GM23338 (cell line): ENCODE measurements around the gene ACCS. TPM values are rescaled to one million over a fixed set of nuclear protein-coding genes. Genes with fewer than 3 reads are reported as not detected.
A peak's percentile ranks its signal among the peaks of the same experiment; 100 is the strongest.

Experiments
- ATAC-seq: fragments of 200-7000 bp; cut with Tn5 transposase; 3 replicates; pipeline ENCODE4 v1.9.1; 2020
- DNase-seq: peaks from one replicate; pipeline ENCODE4 v3.0.0-alpha.2; 2015; ENCODE audit warnings: low spot score
- H2AFZ ChIP-seq: fragments of 200-600 bp; sonication (generic); 2 replicates; pipeline ENCODE4 v1.8.0; 2016; ENCODE audit warnings: antibody characterized with exemption, mild to moderate bottlenecking, moderate library complexity
- H3F3A ChIP-seq: fragments of 200-600 bp; sonication (generic); replicated peaks from 2 replicates; pipeline ENCODE4 v1.8.0; 2017; ENCODE audit warnings: antibody characterized with exemption, mixed run types, low read depth
- H3K27ac ChIP-seq: fragments of 200-600 bp; sonication (generic); 2 replicates; pipeline ENCODE4 v1.6.1; 2016; ENCODE audit warnings: low read depth
- H3K27me3 ChIP-seq: fragments of 200-600 bp; sonication (generic); 2 replicates; pipeline ENCODE4 v1.8.0; 2016; ENCODE audit warnings: mild to moderate bottlenecking, mixed run types, moderate library complexity; ENCODE audit not compliant: insufficient read depth
- H3K36me3 ChIP-seq: fragments of 200-600 bp; sonication (generic); 2 replicates; pipeline ENCODE4 v1.8.0; 2016; ENCODE audit warnings: mild to moderate bottlenecking; ENCODE audit not compliant: insufficient read depth
- H3K4me1 ChIP-seq: fragments of 200-600 bp; sonication (generic); 2 replicates; pipeline ENCODE4 v1.8.0; 2016; ENCODE audit warnings: mild to moderate bottlenecking, moderate library complexity; ENCODE audit not compliant: insufficient read depth
- H3K4me2 ChIP-seq: fragments of 200-600 bp; sonication (generic); 2 replicates; pipeline ENCODE4 v1.7.1; 2017; ENCODE audit warnings: mixed run types
- H3K4me3 ChIP-seq: fragments of 200-600 bp; sonication (generic); 2 replicates; pipeline ENCODE4 v1.6.1; 2016; ENCODE audit warnings: mixed run types
- H3K79me2 ChIP-seq: fragments of 200-600 bp; sonication (generic); replicated peaks from 2 replicates; pipeline ENCODE4 v1.8.0; 2017; ENCODE audit warnings: mild to moderate bottlenecking; ENCODE audit not compliant: insufficient read depth
- H3K9me2 ChIP-seq: fragments of 200-600 bp; sonication (generic); 2 replicates; pipeline ENCODE4 v1.8.0; 2017; ENCODE audit not compliant: insufficient read depth
- H4K20me1 ChIP-seq: fragments of 200-600 bp; sonication (generic); replicated peaks from 2 replicates; pipeline ENCODE4 v1.8.0; 2017; ENCODE audit warnings: mild to moderate bottlenecking; ENCODE audit not compliant: insufficient read depth
- H3K27ac Mint-ChIP-seq: 2 replicates; pipeline ENCODE4 v1.8.0; 2020; ENCODE audit warnings: inconsistent platforms, mild to moderate bottlenecking, moderate library complexity, mixed read lengths
- H3K27me3 Mint-ChIP-seq: 3 replicates; pipeline ENCODE4 v1.8.0; 2022; ENCODE audit warnings: low read depth, mild to moderate bottlenecking, moderate library complexity, mixed read lengths, inconsistent platforms; ENCODE audit not compliant: insufficient read depth, poor library complexity
- H3K36me3 Mint-ChIP-seq: 3 replicates; pipeline ENCODE4 v1.8.0; 2021; ENCODE audit warnings: low read depth, mild to moderate bottlenecking, inconsistent platforms, moderate library complexity, mixed read lengths
- H3K4me1 Mint-ChIP-seq: 3 replicates; pipeline ENCODE4 v1.8.0; 2020; ENCODE audit warnings: mild to moderate bottlenecking, inconsistent platforms, mixed read lengths
- H3K4me3 Mint-ChIP-seq: 3 replicates; pipeline ENCODE4 v1.8.0; 2021; ENCODE audit warnings: moderate library complexity, mild to moderate bottlenecking, inconsistent platforms, mixed read lengths
- H3K9me3 Mint-ChIP-seq: 3 replicates; pipeline ENCODE4 v1.8.0; 2020; ENCODE audit warnings: moderate library complexity, mild to moderate bottlenecking, inconsistent platforms, mixed read lengths
- CREB1 ChIP-seq: fragments of 250-450 bp; sonication (Bioruptor Pico); IDR thresholded peaks from 2 replicates; pipeline ENCODE4 v1.5.0; 2020; ENCODE audit warnings: low read depth, mild to moderate bottlenecking, moderate library complexity
- CTCF ChIP-seq, 2 experiments: fragments of 200-600 bp in 1 of 2; sonication (generic) in 1 of 2; conservative IDR thresholded peaks; 2 replicates each; pipeline versions ENCODE4 v1.5.1 to v1.6.1; 2016 to 2017; ENCODE audit warnings: antibody characterized with exemption in 2 of 2, low read depth in 2 of 2, mild to moderate bottlenecking in 2 of 2, moderate library complexity in 1 of 2
- ETS1 ChIP-seq: IDR thresholded peaks from 2 replicates; pipeline ENCODE4 v1.6.1; 2016; ENCODE audit warnings: antibody characterized with exemption
- EZH2 ChIP-seq: fragments of 200-600 bp; sonication (generic); IDR thresholded peaks from one replicate; pipeline ENCODE4 v1.8.0; 2017; ENCODE audit warnings: antibody characterized with exemption, mild to moderate bottlenecking, low read depth; ENCODE audit not compliant: unreplicated experiment
- EZH2phosphoT487 ChIP-seq: fragments of 200-600 bp; sonication (generic); IDR thresholded peaks from one replicate; pipeline ENCODE4 v1.8.1; 2018; ENCODE audit warnings: antibody characterized with exemption; ENCODE audit not compliant: unreplicated experiment
- JUNB ChIP-seq: IDR thresholded peaks from one replicate; pipeline ENCODE4 v1.6.1; 2016; ENCODE audit warnings: antibody characterized with exemption; ENCODE audit not compliant: unreplicated experiment
- NANOG ChIP-seq: IDR thresholded peaks from 2 replicates; pipeline ENCODE4 v1.6.1; 2016; ENCODE audit warnings: antibody characterized with exemption, borderline replicate concordance
- POLR2AphosphoS5 ChIP-seq: IDR thresholded peaks from 2 replicates; pipeline ENCODE4 v1.6.1; 2016; ENCODE audit warnings: antibody characterized with exemption, low read depth
- REST ChIP-seq: IDR thresholded peaks from one replicate; pipeline ENCODE4 v1.6.1; 2018; ENCODE audit warnings: antibody characterized with exemption; ENCODE audit not compliant: unreplicated experiment
- STAT1 ChIP-seq: IDR thresholded peaks from one replicate; pipeline ENCODE4 v1.6.1; 2016; ENCODE audit warnings: antibody characterized with exemption; ENCODE audit not compliant: unreplicated experiment
- ZNF114 ChIP-seq: fragments of 250-450 bp; sonication (Bioruptor Pico); IDR thresholded peaks from 2 replicates; pipeline ENCODE4 v1.5.0; 2020; ENCODE audit warnings: mild to moderate bottlenecking, moderate library complexity
- ZNF331 ChIP-seq: fragments of 250-450 bp; sonication (Bioruptor Pico); IDR thresholded peaks from 2 replicates; pipeline ENCODE4 v1.5.0; 2020; ENCODE audit warnings: low read depth, mild to moderate bottlenecking, moderate library complexity
- ZNF462 ChIP-seq: fragments of 250-450 bp; sonication (Bioruptor Pico); IDR thresholded peaks from 2 replicates; pipeline ENCODE4 v1.5.0; 2020; ENCODE audit warnings: mild to moderate bottlenecking, moderate library complexity
- polyA plus RNA-seq: library from polyadenylated mRNA; unstranded; fragments of >200 nt; fragmentation: Nextera tagmentation; extraction: Ambion mirVana; gene quantifications from 2 replicates; pipeline ENCODE4 v1.2.1, GENCODE V29; 2016
- total RNA-seq: library from RNA; depleted of rRNA; stranded (reverse); fragments of >200 nt; shearing (Covaris generic); gene quantifications from 2 replicates; pipeline ENCODE4 v1.2.3, GENCODE V29; 2014

The ACCS gene
- total and polyA plus RNA-seq, 2 experiments from 2014 or later = 3.6 to 6.6 TPM

- Histone ChIP-seq H3K27ac (no peak overlapping the region), H4K20me1 (no peaks in the 10 kb centered on the region), H3K4me1 (peaks cover 15% of the 10 kb centered on the region), H3K4me3 (no peak overlapping the region), H3K36me3 (no peaks in the 10 kb centered on the region), H3K4me2 (peak overlapping the region; percentile 61; the same call in 1 of the 2 replicates), H3F3A (no peaks in the 10 kb centered on the region), H3K79me2 (no peaks in the 10 kb centered on the region), H3K9me2 (no peaks in the 10 kb centered on the region; the same call in 1 of the 2 replicates), H2AFZ (peak overlapping the region; percentile 91), H3K27me3 (no peaks in the 10 kb centered on the region)
- no peak overlapping the region for H3K4me3 Mint-ChIP-seq
- DNase-seq = no peak
- H3K4me1 Mint-ChIP-seq = peaks cover 17% of the 10 kb centered on the region
- H3K27me3 Mint-ChIP-seq = peaks cover 10% of the 10 kb centered on the region
- ATAC-seq = no peak; the same call in 2 of the 3 replicates
- peaks cover 3% of the 10 kb centered on the region; the same call in 2 of the 3 replicates for H3K9me3 Mint-ChIP-seq
- H3K36me3 Mint-ChIP-seq = no peaks in the 10 kb centered on the region; the same call in 2 of the 3 replicates
- TF ChIP-seq POLR2AphosphoS5 (no peak), CTCF (conservative IDR thresholded peaks at IDR 0.05; ENCODE audit: low read depth in 2 of 2) (no peak), CREB1 (no peak), NANOG (no peak), ZNF331 (CRISPR knock-in tag) (no peak), ZNF114 (CRISPR knock-in tag) (no peak), STAT1 (no peak), EZH2phosphoT487 (no peak), REST (no peak), JUNB (no peak), EZH2 (no peak), ETS1 (no peak), ZNF462 (CRISPR knock-in tag) (no peak)
- H3K27ac Mint-ChIP-seq = no peak overlapping the region
These were observed 35.1 kb upstream of the ACCS start for GRCh38 chr11:44030996-44031395.
